Liver (tissue), 9 donors: ENCODE results near the gene IRF2. TPM values are rescaled to one million over a fixed set of nuclear protein-coding genes. Genes with fewer than 3 reads are reported as not detected.

ENCODE experiments used
- DNase-seq: peaks from one replicate; pipeline ENCODE4 v3.0.0-alpha.2; 2017; ENCODE audit warnings: low spot score
- H3K27ac ChIP-seq, 2 donors: one replicate each; pipeline ENCODE4 v1.7.0; 2013; ENCODE audit warnings: inconsistent platforms in 2 of 2, low read length in 2 of 2, control low read depth in 1 of 2, low read depth in 1 of 2, mild to moderate bottlenecking in 1 of 2
- H3K27me3 ChIP-seq, 4 donors: one replicate each; pipeline versions ENCODE4 v1.6.1 to v1.7.0; 2013; ENCODE audit warnings: low read length in 3 of 4, inconsistent platforms in 1 of 4, mild to moderate bottlenecking in 1 of 4, moderate library complexity in 1 of 4; ENCODE audit not compliant: control insufficient read depth in 4 of 4, insufficient read depth in 4 of 4
- H3K36me3 ChIP-seq, 4 donors: one replicate each; pipeline versions ENCODE4 v1.6.1 to v1.7.0; 2013; ENCODE audit warnings: low read length in 3 of 4, mild to moderate bottlenecking in 3 of 4, low read depth in 1 of 4, moderate library complexity in 1 of 4; ENCODE audit not compliant: control insufficient read depth in 4 of 4, insufficient read depth in 3 of 4
- H3K4me1 ChIP-seq, 4 donors: one replicate each; pipeline versions ENCODE4 v1.6.1 to v1.7.0; 2013; ENCODE audit warnings: low read length in 3 of 4, mild to moderate bottlenecking in 3 of 4, moderate library complexity in 1 of 4; ENCODE audit not compliant: control insufficient read depth in 4 of 4, insufficient read depth in 4 of 4
- H3K4me3 ChIP-seq, 3 donors: one replicate each; pipeline versions ENCODE4 v1.6.1 to v1.7.0; 2013; ENCODE audit warnings: low read length in 3 of 3, control low read depth in 1 of 3, low read depth in 1 of 3, mild to moderate bottlenecking in 1 of 3
- H3K9ac ChIP-seq, 2 donors: one replicate each; pipeline ENCODE4 v1.7.0; 2013; ENCODE audit warnings: low read length in 2 of 2, mild to moderate bottlenecking in 2 of 2, moderate library complexity in 2 of 2, control low read depth in 1 of 2, low read depth in 1 of 2
- H3K9me3 ChIP-seq, 4 donors: one replicate each; pipeline versions ENCODE4 v1.6.1 to v1.7.0; 2013; ENCODE audit warnings: low read length in 3 of 4; ENCODE audit not compliant: control insufficient read depth in 4 of 4
- ATF3 ChIP-seq: IDR thresholded peaks from 2 replicates; pipeline ENCODE4 v1.6.1; 2016; ENCODE audit warnings: antibody characterized with exemption
- EGR1 ChIP-seq, 2 donors: IDR thresholded peaks; 2 replicates each; pipeline ENCODE4 v1.6.1; 2016 to 2018; ENCODE audit warnings: antibody characterized with exemption in 2 of 2, low read depth in 2 of 2
- FOXA1 ChIP-seq: IDR thresholded peaks from 2 replicates; pipeline ENCODE4 v1.6.1; 2016; ENCODE audit warnings: antibody characterized with exemption
- FOXA2 ChIP-seq: IDR thresholded peaks from 2 replicates; pipeline ENCODE4 v1.6.1; 2016; ENCODE audit warnings: antibody characterized with exemption
- GABPA ChIP-seq, 2 donors: IDR thresholded peaks in 1 of 2; conservative IDR thresholded peaks in 1 of 2; 2 replicates each; pipeline ENCODE4 v1.6.1; 2016; ENCODE audit warnings: antibody characterized with exemption in 2 of 2, mild to moderate bottlenecking in 1 of 2, moderate library complexity in 1 of 2
- HNF4G ChIP-seq: IDR thresholded peaks from 2 replicates; pipeline ENCODE4 v1.6.1; 2016; ENCODE audit warnings: antibody characterized with exemption
- JUND ChIP-seq, 2 donors: IDR thresholded peaks; 2 replicates each; pipeline ENCODE4 v1.6.1; 2016; ENCODE audit warnings: antibody characterized with exemption in 2 of 2
- MAX ChIP-seq: IDR thresholded peaks from 2 replicates; pipeline ENCODE4 v1.6.1; 2016; ENCODE audit warnings: antibody characterized with exemption
- NR2F2 ChIP-seq: IDR thresholded peaks from 2 replicates; pipeline ENCODE4 v1.6.1; 2016; ENCODE audit warnings: antibody characterized with exemption
- RAD21 ChIP-seq, 2 donors: IDR thresholded peaks; 2 replicates each; pipeline ENCODE4 v1.6.1; 2016; ENCODE audit warnings: antibody characterized with exemption in 2 of 2, mild to moderate bottlenecking in 2 of 2
- REST ChIP-seq: IDR thresholded peaks from 2 replicates; pipeline ENCODE4 v1.6.1; 2016; ENCODE audit warnings: antibody characterized with exemption, mild to moderate bottlenecking
- RXRA ChIP-seq, 2 donors: IDR thresholded peaks; 2 replicates each; pipeline ENCODE4 v1.6.1; 2017 to 2018; ENCODE audit warnings: antibody characterized with exemption in 2 of 2, mild to moderate bottlenecking in 1 of 2
- SP1 ChIP-seq: IDR thresholded peaks from 2 replicates; pipeline ENCODE4 v1.6.1; 2018; ENCODE audit warnings: antibody characterized with exemption, mild to moderate bottlenecking
- TAF1 ChIP-seq: conservative IDR thresholded peaks from 2 replicates; pipeline ENCODE4 v1.6.1; 2016; ENCODE audit warnings: antibody characterized with exemption, mild to moderate bottlenecking
- YY1 ChIP-seq: IDR thresholded peaks from 2 replicates; pipeline ENCODE4 v1.6.1; 2016; ENCODE audit warnings: antibody characterized with exemption, mild to moderate bottlenecking
- ZBTB33 ChIP-seq: IDR thresholded peaks from 2 replicates; pipeline ENCODE4 v1.6.1; 2016; ENCODE audit warnings: antibody characterized with exemption
- WGBS: extraction: QIAGEN DNeasy Blood & Tissue Kit; methylation state at CpG from one replicate; pipeline ENCODE4 v1.1.7; 2013; 5-methylcytosine and 5-hydroxymethylcytosine counted together
- polyA plus RNA-seq, 2 donors: library from polyadenylated mRNA; stranded (reverse) in 1 of 2; unstranded in 1 of 2; fragments of 200-250 nt in 1 of 2; fragments of >200 nt in 1 of 2; fragmentation: Nextera tagmentation in 1 of 2; extraction: Ambion mirVana in 1 of 2; gene quantifications; one replicate each; pipeline versions ENCODE4 v1.2.1 to v1.2.3, GENCODE V29; 2013 to 2015
- total RNA-seq, 2 donors: library from RNA; depleted of rRNA; stranded (reverse); fragments of >200 nt; gene quantifications; one replicate each; pipeline ENCODE4 v1.2.3, GENCODE V29; 2014
- donor health status: healthy.
- donor health status: healthy.
- donor health status: healthy.
- donor health status: healthy.
- donor health status: healthy.

Gene IRF2
- total and polyA plus RNA-seq, 4 donors = 12.9 to 25.5 (median 22.2) TPM

- Histone ChIP-seq H3K9ac (peak overlapping the region in 1 of 2 donors; percentile 59), H3K4me3 (no peak overlapping the region), H3K27me3 (no peaks in the 10 kb centered on the region), H3K4me1 (peaks cover 29 to 66% (median 55%) of the 10 kb centered on the region in 4 donors), H3K36me3 (no peaks in the 10 kb centered on the region), H3K27ac (peak overlapping the region; percentile 85 to 89), H3K9me3 (no peaks in the 10 kb centered on the region)
- TF ChIP-seq SP1 (no peak), FOXA2 (no peak), REST (no peak), ZBTB33 (no peak), TAF1 (no peak), NR2F2 (no peak), YY1 (no peak), RAD21 (IDR thresholded peaks at IDR 0.05) (no peak), JUND (IDR thresholded peaks at IDR 0.05) (no peak), ATF3 (no peak), FOXA1 (no peak), EGR1 (IDR thresholded peaks at IDR 0.05; ENCODE audit: low read depth in 2 of 2) (no peak), GABPA (IDR thresholded peaks at IDR 0.05 in 1 of 2, conservative IDR thresholded peaks at IDR 0.05 in 1 of 2) (no peak), HNF4G (no peak), RXRA (IDR thresholded peaks at IDR 0.05) (no peak), MAX (no peak)
- no peak for DNase-seq
- 72% methylated on average over 11 of the region's 11 CpGs for WGBS
Measured at GRCh38 chr4:184349283-184350039, 124.9 kb downstream of the IRF2 start.
